ENCODE results near the gene CSNK1G1. TPM values are rescaled to one million over a fixed set of nuclear protein-coding genes. Genes with fewer than 3 reads are reported as not detected.

The CSNK1G1 gene
- total and polyA plus RNA-seq, 2 of the 4 experiments (the other 2 are of a cell fraction): 7.4 to 29.4 TPM

DNA sequence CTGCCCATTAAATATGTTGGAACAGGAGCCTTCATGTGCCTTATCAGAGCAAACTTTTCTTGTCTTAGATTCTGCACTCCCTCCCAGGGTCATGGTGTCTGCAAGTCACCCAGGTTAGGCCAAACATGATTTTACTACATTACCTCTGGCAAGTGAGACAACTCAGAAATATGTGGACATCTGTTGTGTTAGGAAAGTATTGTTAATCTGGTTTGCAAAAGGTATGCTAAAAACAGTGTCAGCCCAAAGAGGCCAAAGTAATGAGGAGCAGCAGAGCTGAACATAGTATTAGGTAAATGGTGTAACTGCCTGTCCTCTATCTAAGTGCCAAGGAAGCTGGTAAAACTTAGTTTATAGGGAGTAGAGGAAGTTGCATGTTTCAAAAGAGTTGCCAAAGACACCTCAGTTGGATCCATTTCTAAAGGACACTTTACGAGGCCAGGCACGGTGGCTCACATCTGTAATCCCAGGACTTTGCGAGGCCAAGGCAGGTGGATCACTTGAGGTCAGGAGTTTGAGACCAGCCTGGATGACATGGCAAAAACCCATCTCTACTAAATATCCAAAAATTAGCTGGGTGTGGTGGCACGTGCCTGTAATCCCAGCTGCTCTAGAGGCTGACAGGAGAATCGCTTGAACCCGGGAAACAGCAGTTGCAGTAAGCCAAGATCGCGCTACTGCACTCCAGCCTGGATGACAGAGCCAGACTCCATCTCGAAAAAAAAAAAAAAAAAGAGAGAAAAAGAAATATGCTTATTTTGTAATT, 170.6 kb downstream of the CSNK1G1 start:
- dilution Hi-C loops (cut with HindIII; ENCODE audit: low sequenced_read_pairs, unreplicated experiment): no loop called here
- Histone ChIP-seq H3K4me3 (ENCODE audit: insufficient read depth, low read depth, low read length) (no peak overlapping the region), H3K4ac (ENCODE audit: low read depth, low read length) (no peak overlapping the region), H3K27ac (ENCODE audit: insufficient read depth, low read length) (no peak overlapping the region), H3K14ac (replicated peaks; ENCODE audit: low read depth, low read length) (no peak overlapping the region), H2BK120ac (ENCODE audit: low read depth, low read length) (no peak overlapping the region), H2AFZ (replicated peaks; ENCODE audit: low read length, poor library complexity) (no peak overlapping the region), H3K9me1 (ENCODE audit: insufficient read depth, low read length) (no peaks in the 10 kb centered on the region; the same call in 1 of the 2 replicates), H3K9ac (ENCODE audit: low read depth, low read length) (no peak overlapping the region), H4K5ac (ENCODE audit: low read depth, low read length) (no peak overlapping the region), H3K23ac (ENCODE audit: low read depth, low read length) (no peak overlapping the region), H4K20me1 (ENCODE audit: insufficient read depth, low read length) (no peaks in the 10 kb centered on the region), H3K79me1 (ENCODE audit: low read depth in 1 of 2, low read length in 2 of 2) (no peaks in the 10 kb centered on the region; a peak in 1 of 4 replicates), H3K36me3 (ENCODE audit: control insufficient read depth, insufficient read depth, low read length) (peaks cover 20% of the 10 kb centered on the region), H3K4me1 (ENCODE audit: control insufficient read depth, insufficient read depth, low read length) (no peaks in the 10 kb centered on the region), H4K8ac (ENCODE audit: low read depth in 2 of 2, low read length in 2 of 2) (no peak overlapping the region), H3K9me3 (ENCODE audit: control insufficient read depth, insufficient read depth, low read length) (no peaks in the 10 kb centered on the region), H3K56ac (ENCODE audit: extremely low read depth, insufficient read depth, low read length) (no peak overlapping the region), H2BK20ac (ENCODE audit: low read depth, low read length) (no peak overlapping the region), H2BK15ac (ENCODE audit: low read depth, low read length) (no peak overlapping the region), H3K18ac (ENCODE audit: low read depth, low read length) (no peak overlapping the region), H3K4me2 (ENCODE audit: low read depth, low read length) (no peak overlapping the region), H4K91ac (ENCODE audit: insufficient read depth, low read depth, low read length) (no peak overlapping the region), H2BK5ac (ENCODE audit: low read depth, low read length, poor library complexity, severe bottlenecking) (no peak overlapping the region), H3K27me3 (ENCODE audit: control insufficient read depth, insufficient read depth, low read length) (no peaks in the 10 kb centered on the region), H2AK5ac (ENCODE audit: low read depth, low read length) (no peak overlapping the region), H2AK9ac (replicated peaks; ENCODE audit: low read depth, low read length, poor library complexity) (no peak overlapping the region)
- intact Hi-C loops (cut with micrococcal nuclease): no loop called here
- TF ChIP-seq, protein P1, sequence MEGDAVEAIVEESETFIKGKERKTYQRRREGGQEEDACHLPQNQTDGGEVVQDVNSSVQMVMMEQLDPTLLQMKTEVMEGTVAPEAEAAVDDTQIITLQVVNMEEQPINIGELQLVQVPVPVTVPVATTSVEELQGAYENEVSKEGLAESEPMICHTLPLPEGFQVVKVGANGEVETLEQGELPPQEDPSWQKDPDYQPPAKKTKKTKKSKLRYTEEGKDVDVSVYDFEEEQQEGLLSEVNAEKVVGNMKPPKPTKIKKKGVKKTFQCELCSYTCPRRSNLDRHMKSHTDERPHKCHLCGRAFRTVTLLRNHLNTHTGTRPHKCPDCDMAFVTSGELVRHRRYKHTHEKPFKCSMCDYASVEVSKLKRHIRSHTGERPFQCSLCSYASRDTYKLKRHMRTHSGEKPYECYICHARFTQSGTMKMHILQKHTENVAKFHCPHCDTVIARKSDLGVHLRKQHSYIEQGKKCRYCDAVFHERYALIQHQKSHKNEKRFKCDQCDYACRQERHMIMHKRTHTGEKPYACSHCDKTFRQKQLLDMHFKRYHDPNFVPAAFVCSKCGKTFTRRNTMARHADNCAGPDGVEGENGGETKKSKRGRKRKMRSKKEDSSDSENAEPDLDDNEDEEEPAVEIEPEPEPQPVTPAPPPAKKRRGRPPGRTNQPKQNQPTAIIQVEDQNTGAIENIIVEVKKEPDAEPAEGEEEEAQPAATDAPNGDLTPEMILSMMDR (conservative IDR thresholded peaks at IDR 0.05; ENCODE audit: low read depth, low read length): no peak
- TF ChIP-seq SMC3 (IDR thresholded peaks at IDR 0.05; ENCODE audit: low read depth, low read length): no peak
- no peak for TF ChIP-seq NFE2L2 (IDR thresholded peaks at IDR 0.05; ENCODE audit: low read depth, low read length)
- TF ChIP-seq, protein P2, sequence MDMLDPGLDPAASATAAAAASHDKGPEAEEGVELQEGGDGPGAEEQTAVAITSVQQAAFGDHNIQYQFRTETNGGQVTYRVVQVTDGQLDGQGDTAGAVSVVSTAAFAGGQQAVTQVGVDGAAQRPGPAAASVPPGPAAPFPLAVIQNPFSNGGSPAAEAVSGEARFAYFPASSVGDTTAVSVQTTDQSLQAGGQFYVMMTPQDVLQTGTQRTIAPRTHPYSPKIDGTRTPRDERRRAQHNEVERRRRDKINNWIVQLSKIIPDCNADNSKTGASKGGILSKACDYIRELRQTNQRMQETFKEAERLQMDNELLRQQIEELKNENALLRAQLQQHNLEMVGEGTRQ (IDR thresholded peaks at IDR 0.05; ENCODE audit: low read depth, low read length): no peak
- no peak for TF ChIP-seq BHLHE40 (IDR thresholded peaks at IDR 0.05; ENCODE audit: low read depth, low read length)
- no peak for TF ChIP-seq RFX5 (IDR thresholded peaks at IDR 0.05; ENCODE audit: low read depth, low read length)
- TF ChIP-seq MAZ (IDR thresholded peaks at IDR 0.05; ENCODE audit: borderline replicate concordance, low read depth, low read length): no peak
- TF ChIP-seq, protein P3, sequence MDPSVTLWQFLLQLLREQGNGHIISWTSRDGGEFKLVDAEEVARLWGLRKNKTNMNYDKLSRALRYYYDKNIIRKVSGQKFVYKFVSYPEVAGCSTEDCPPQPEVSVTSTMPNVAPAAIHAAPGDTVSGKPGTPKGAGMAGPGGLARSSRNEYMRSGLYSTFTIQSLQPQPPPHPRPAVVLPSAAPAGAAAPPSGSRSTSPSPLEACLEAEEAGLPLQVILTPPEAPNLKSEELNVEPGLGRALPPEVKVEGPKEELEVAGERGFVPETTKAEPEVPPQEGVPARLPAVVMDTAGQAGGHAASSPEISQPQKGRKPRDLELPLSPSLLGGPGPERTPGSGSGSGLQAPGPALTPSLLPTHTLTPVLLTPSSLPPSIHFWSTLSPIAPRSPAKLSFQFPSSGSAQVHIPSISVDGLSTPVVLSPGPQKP (IDR thresholded peaks at IDR 0.05; ENCODE audit: borderline replicate concordance, low read depth, low read length): no peak
- TF ChIP-seq POLR2A (IDR thresholded peaks at IDR 0.05; ENCODE audit: low read depth, low read length): no peak
- no peak for TF ChIP-seq MXI1 (IDR thresholded peaks at IDR 0.05; ENCODE audit: borderline replicate concordance, low read depth, low read length)
- TF ChIP-seq MAFK (IDR thresholded peaks at IDR 0.05; ENCODE audit: low read depth, low read length): no peak
- no peak for TF ChIP-seq CEBPB (IDR thresholded peaks at IDR 0.05; ENCODE audit: low read depth, low read length)
- TF ChIP-seq RAD21 (IDR thresholded peaks at IDR 0.05; ENCODE audit: low read length): no peak
- TF ChIP-seq CHD1 (IDR thresholded peaks at IDR 0.05; ENCODE audit: low read depth, low read length): no peak
- no peak for TF ChIP-seq RCOR1 (IDR thresholded peaks at IDR 0.05; ENCODE audit: insufficient replicate concordance, low read length)
- POLR2A ChIA-PET (ENCODE audit: unreplicated experiment): interaction anchor here (0.7 kb wide), 1 partner anchor 152 kb away, joined by 7 read pairs; no protein-coding TSS in a partner anchor
- DNase-seq (no peak), ATAC-seq (ENCODE audit: low read depth) (no peak)
- in situ Hi-C loops (cut with MboI; ENCODE audit: low sequenced_read_pairs): loop anchor here (25.0 kb wide), 1 partner anchor 477 kb away; no protein-coding TSS in a partner anchor
- CTCF ChIA-PET: no interaction called here
- TSS peak; percentile 17 for BruUV-seq (replicated peaks)
- WGBS, 2 experiments (ENCODE audit: extremely low coverage in 2 of 2, insufficient read length in 1 of 2): 88% methylated on average over 3 of the region's 9 CpGs; no CpG with 5 or more reads in 1 of the 2 experiments
